Measurements from ENCODE around the gene FBLIM1.

GRCh38 chr1:15731735-15732685, 26.6 kb upstream of the FBLIM1 start:
- no peak for TF ChIP-seq POLR2A (IDR thresholded peaks at IDR 0.05)
- no peak for TF ChIP-seq CTCF (IDR thresholded peaks at IDR 0.05)
